HL-60 (cell line): ENCODE results near the gene DEGS1.

ENCODE experiments used
- DNase-seq, 2 experiments: peaks; one replicate each; pipeline ENCODE4 v3.0.0-alpha.2; 2010 to 2020; ENCODE audit warnings: low read depth in 1 of 2, low spot score in 1 of 2
- H3K27ac ChIP-seq: fragments of 250-450 bp; sonication (Bioruptor Pico); replicated peaks from 2 replicates; pipeline ENCODE4 v1.5.1; 2020; ENCODE audit warnings: mild to moderate bottlenecking, moderate library complexity
- H3K27me3 ChIP-seq: fragments of 250-450 bp; sonication (Bioruptor Pico); 2 replicates; pipeline ENCODE4 v1.5.1; 2021; ENCODE audit warnings: mild to moderate bottlenecking, moderate library complexity; ENCODE audit not compliant: insufficient read depth, poor library complexity, severe bottlenecking
- H3K4me3 ChIP-seq: replicated peaks from 2 replicates; pipeline ENCODE4 v1.5.1; 2011; ENCODE audit warnings: mild to moderate bottlenecking, control low read depth, low read length; ENCODE audit not compliant: insufficient read depth
- GABPA ChIP-seq: IDR thresholded peaks from 2 replicates; pipeline ENCODE4 v1.6.1; 2012; ENCODE audit warnings: low read depth
- POLR2AphosphoS5 ChIP-seq: IDR thresholded peaks from 2 replicates; pipeline ENCODE4 v1.6.1; 2012; ENCODE audit warnings: low read depth
- SPI1 ChIP-seq: IDR thresholded peaks from 2 replicates; pipeline ENCODE4 v1.6.1; 2012; ENCODE audit warnings: low read depth, mild to moderate bottlenecking, borderline replicate concordance
- TF ChIP-seq, protein P1 (sequence below): IDR thresholded peaks from one replicate; pipeline ENCODE4 v1.5.1; 2011; ENCODE audit warnings: low read length, control low read depth, inconsistent platforms; ENCODE audit not compliant: insufficient read depth
- TF ChIP-seq, protein P2 (sequence below): IDR thresholded peaks from 2 replicates; pipeline ENCODE4 v1.6.1; 2012; ENCODE audit warnings: low read depth; ENCODE audit not compliant: insufficient replicate concordance

Gene DEGS1

DNA sequence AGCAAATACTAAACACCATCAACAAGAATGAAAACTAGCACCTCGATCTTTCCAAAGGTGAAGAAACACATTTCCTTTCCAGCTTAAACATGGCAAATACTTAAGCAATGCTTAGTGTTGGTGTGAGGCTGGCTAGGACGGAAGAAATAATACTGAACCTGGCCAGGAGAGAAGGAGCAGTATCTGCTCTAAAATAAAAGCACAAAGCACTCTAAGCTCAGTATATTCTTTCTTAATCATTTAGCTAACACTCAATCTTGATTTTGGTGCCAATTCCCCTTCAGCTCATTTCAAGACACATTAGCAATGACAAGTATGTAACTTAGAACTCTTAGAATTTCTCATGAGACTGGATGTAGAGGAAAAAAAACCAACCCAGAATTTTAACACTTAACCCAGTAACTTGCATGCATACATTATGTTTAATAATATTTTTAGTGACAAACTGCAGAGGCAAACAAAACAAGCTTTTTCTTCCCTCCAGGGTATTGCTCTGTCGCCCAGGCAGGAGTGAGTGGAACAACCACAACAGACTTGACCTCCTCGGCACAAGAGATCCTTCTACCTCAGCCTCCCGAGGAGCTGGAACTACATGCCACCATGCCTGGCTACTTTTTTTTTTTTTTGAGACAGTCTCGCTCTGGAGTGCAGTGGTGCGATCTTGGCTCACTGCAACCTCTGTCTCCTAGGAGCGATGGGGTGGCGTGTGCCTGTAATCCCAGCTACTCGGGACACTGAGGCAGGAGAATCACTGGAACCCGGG, 54.3 kb downstream of the DEGS1 start:
- H3K4me3 ChIP-seq = no peak overlapping the region
- H3K27me3 ChIP-seq = no peaks in the 10 kb centered on the region
- H3K27ac ChIP-seq = no peak overlapping the region
- DNase-seq = no peak
- TF ChIP-seq POLR2AphosphoS5 (no peak), GABPA (no peak), SPI1 (no peak)
- TF ChIP-seq, protein P1, sequence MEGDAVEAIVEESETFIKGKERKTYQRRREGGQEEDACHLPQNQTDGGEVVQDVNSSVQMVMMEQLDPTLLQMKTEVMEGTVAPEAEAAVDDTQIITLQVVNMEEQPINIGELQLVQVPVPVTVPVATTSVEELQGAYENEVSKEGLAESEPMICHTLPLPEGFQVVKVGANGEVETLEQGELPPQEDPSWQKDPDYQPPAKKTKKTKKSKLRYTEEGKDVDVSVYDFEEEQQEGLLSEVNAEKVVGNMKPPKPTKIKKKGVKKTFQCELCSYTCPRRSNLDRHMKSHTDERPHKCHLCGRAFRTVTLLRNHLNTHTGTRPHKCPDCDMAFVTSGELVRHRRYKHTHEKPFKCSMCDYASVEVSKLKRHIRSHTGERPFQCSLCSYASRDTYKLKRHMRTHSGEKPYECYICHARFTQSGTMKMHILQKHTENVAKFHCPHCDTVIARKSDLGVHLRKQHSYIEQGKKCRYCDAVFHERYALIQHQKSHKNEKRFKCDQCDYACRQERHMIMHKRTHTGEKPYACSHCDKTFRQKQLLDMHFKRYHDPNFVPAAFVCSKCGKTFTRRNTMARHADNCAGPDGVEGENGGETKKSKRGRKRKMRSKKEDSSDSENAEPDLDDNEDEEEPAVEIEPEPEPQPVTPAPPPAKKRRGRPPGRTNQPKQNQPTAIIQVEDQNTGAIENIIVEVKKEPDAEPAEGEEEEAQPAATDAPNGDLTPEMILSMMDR = no peak
- TF ChIP-seq, protein P2, sequence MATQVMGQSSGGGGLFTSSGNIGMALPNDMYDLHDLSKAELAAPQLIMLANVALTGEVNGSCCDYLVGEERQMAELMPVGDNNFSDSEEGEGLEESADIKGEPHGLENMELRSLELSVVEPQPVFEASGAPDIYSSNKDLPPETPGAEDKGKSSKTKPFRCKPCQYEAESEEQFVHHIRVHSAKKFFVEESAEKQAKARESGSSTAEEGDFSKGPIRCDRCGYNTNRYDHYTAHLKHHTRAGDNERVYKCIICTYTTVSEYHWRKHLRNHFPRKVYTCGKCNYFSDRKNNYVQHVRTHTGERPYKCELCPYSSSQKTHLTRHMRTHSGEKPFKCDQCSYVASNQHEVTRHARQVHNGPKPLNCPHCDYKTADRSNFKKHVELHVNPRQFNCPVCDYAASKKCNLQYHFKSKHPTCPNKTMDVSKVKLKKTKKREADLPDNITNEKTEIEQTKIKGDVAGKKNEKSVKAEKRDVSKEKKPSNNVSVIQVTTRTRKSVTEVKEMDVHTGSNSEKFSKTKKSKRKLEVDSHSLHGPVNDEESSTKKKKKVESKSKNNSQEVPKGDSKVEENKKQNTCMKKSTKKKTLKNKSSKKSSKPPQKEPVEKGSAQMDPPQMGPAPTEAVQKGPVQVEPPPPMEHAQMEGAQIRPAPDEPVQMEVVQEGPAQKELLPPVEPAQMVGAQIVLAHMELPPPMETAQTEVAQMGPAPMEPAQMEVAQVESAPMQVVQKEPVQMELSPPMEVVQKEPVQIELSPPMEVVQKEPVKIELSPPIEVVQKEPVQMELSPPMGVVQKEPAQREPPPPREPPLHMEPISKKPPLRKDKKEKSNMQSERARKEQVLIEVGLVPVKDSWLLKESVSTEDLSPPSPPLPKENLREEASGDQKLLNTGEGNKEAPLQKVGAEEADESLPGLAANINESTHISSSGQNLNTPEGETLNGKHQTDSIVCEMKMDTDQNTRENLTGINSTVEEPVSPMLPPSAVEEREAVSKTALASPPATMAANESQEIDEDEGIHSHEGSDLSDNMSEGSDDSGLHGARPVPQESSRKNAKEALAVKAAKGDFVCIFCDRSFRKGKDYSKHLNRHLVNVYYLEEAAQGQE = no peak

- H3K27me3 ChIP-seq = no peaks in the 10 kb centered on the region
- no peak overlapping the region for H3K4me3 ChIP-seq
- no peak for DNase-seq
- no peak overlapping the region for H3K27ac ChIP-seq
- TF ChIP-seq, protein P2 = no peak
These were observed 55.2 kb downstream of the DEGS1 start for GRCh38 chr1:224238212-224238611.

- Histone ChIP-seq H3K4me3 (no peak overlapping the region), H3K27ac (no peak overlapping the region), H3K27me3 (no peaks in the 10 kb centered on the region)
- no peak for DNase-seq
- TF ChIP-seq, protein P2 = no peak
- TF ChIP-seq GABPA = no peak
- TF ChIP-seq, protein P1 = no peak
These were observed 55.7 kb downstream of the DEGS1 start for GRCh38 chr1:224238756-224239155.
